Ovary (tissue), 3 donors: Measurements from ENCODE around the gene PUS1.

Experiments used
- EP300 ChIP-seq: sonication (generic); formaldehyde crosslinking; IDR thresholded peaks from one replicate; pipeline ENCODE4 v1.6.1; 2017; ENCODE audit warnings: antibody characterized with exemption
- POLR2A ChIP-seq: fragments of 450-650 bp; IDR thresholded peaks from one replicate; pipeline ENCODE4 v1.6.1; 2017; ENCODE audit warnings: antibody characterized with exemption, mild to moderate bottlenecking, moderate library complexity
- TF ChIP-seq, protein P1 (sequence below), 3 donors: fragments of 450-650 bp in 2 of 3; fragments of 200-600 bp in 1 of 3; IDR thresholded peaks; one replicate each; pipeline versions ENCODE4 v1.5.1 to v1.8.0; 2016 to 2022; ENCODE audit warnings: antibody characterized with exemption in 3 of 3, mild to moderate bottlenecking in 1 of 3
- donor health status: DM: no; HTN: no; CAD: no.

GRCh38 chr12:131915823-131916222 is 13.3 kb upstream of the PUS1 start:
- TF ChIP-seq, protein P1, sequence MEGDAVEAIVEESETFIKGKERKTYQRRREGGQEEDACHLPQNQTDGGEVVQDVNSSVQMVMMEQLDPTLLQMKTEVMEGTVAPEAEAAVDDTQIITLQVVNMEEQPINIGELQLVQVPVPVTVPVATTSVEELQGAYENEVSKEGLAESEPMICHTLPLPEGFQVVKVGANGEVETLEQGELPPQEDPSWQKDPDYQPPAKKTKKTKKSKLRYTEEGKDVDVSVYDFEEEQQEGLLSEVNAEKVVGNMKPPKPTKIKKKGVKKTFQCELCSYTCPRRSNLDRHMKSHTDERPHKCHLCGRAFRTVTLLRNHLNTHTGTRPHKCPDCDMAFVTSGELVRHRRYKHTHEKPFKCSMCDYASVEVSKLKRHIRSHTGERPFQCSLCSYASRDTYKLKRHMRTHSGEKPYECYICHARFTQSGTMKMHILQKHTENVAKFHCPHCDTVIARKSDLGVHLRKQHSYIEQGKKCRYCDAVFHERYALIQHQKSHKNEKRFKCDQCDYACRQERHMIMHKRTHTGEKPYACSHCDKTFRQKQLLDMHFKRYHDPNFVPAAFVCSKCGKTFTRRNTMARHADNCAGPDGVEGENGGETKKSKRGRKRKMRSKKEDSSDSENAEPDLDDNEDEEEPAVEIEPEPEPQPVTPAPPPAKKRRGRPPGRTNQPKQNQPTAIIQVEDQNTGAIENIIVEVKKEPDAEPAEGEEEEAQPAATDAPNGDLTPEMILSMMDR (IDR thresholded peaks at IDR 0.05), result no peak
- no peak for TF ChIP-seq POLR2A
- no peak for TF ChIP-seq EP300
